Activated T-cell treated with anti-CD3 and anti-CD28 coated beads, Interleukin-2, amount 50 U/mL, for 48 hours (primary cell): Measurements from ENCODE around the gene SNTB2.

ENCODE experiments used
- DNase-seq, 2 experiments: peaks; one replicate each; pipeline ENCODE4 v3.0.0-alpha.2; 2020

Gene SNTB2

DNA sequence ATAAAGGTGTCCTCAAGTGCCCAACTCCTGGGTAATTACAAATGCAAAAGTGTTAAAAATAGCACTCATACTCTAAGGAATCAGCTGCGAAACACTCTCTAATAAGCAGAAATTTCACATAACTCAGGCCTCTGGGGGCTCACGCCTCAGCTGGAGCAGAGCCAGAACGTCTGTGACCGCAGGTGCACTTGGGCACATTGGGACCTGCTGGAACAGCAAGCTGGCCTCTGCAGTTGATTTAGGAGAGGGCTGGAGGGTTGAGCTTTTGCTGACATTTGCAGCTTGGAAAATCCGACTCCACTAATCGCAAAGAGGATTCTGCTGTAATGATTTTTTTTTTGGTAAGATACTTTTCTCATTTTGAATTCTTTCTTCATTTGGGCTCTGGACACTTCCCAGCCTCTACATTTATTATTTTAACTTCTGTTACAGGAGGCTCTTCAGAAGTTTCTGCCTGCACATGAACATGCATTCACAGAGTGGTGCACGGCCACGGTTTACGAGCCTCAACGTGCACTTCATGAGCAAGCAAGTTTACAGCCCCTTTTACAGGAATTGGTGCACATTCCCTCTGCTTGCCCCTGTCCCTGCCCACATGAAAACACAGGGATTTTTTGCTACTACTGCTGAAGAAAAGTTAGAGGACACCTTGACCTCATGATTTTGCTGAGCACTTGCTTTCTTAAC lies 4.1 kb upstream of the SNTB2 start:
- DNase-seq, result no peak

GRCh38 chr16:69187446-69188235 lies 677 bp downstream of the SNTB2 start:
- DNase-seq, result peak; percentile 65 to 71

DNA sequence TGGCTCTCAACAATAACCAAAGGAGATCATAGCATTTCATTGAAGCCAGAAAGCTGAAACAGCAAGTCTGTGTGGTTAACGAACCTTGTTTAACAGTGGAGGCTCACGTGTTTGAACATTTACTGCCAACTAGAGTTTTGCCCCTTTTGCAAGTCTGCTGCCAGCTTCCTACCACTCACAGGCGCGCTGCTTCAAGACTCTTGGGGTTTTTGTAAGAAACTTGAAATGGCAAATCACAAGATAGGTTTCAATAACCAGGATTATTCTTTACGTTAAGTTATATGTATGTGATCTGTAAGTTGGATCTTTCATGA lies 1.2 kb downstream of the SNTB2 start:
- no peak for DNase-seq

- no peak for DNase-seq
These were observed 1.8 kb downstream of the SNTB2 start for GRCh38 chr16:69188716-69189115.

DNA sequence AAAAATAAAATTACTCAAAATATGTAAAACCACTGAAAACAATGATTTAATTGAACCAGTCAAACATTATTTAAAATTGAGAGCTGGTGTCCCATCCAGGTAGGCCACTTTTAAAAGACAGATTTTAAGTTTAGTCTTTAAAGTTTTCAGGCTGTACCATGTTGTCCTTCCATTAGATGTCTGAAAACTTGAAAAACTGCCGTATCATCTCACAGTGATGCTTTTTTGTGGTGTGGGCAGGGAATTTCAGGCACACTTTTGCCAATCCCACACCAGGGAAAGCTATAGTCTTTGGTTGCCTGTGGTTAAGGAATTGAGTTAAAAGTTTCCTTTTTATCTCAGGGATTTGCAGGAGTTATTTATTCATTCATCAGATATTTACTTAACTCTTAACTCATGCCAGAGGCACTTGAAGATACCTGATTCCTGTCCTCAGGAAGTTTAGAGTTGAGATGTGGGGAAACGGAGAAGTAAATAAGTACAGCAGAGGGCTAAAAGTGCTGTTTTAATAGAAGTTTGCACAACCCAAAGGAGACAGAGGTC lies 3.2 kb downstream of the SNTB2 start:
- DNase-seq, result no peak

GRCh38 chr16:69190598-69190997 lies 3.6 kb downstream of the SNTB2 start:
- DNase-seq, result no peak

DNA sequence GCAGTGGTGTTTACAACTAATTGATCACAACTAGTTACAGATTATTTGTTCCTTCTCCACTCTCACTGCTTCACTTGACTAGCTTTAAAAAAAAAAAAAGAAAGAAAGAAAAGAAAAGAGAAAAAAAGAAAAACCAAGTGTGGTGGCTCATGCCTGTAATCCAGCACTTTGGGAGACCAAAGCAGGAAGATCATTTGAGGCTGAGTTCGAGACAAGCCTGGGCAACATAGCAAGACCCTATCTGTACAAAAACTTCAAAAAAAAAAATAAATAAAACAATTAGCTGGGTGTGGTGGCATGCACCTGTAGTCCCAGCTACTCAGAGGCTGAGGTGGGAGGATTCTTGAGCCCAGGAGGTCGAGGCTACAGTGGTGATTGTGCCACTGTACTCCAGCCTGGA lies 4.2 kb downstream of the SNTB2 start:
- DNase-seq, result no peak

GRCh38 chr16:69193855-69194254 lies 6.9 kb downstream of the SNTB2 start:
- no peak for DNase-seq

DNA sequence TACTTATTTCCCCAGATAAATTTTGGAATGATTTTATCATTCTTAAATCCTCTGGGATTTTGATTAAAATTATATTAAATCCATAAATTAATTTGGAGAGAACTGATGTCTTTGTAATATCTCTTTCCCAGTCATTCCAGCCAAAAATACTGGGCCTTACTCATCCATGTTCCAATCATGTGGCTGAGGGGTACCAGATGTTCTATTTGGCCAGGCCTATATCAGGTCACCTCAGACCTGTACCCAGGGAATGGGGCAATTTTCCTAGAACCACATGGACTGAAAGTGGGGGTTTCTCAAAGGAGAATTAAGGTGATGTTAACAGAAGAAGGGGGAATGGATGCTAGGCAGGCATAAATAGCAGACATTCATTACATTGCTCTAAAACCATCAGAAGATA lies 7.5 kb downstream of the SNTB2 start:
- DNase-seq, result no peak

- no peak for DNase-seq
These were observed 8.5 kb downstream of the SNTB2 start for GRCh38 chr16:69195369-69196029.

DNA sequence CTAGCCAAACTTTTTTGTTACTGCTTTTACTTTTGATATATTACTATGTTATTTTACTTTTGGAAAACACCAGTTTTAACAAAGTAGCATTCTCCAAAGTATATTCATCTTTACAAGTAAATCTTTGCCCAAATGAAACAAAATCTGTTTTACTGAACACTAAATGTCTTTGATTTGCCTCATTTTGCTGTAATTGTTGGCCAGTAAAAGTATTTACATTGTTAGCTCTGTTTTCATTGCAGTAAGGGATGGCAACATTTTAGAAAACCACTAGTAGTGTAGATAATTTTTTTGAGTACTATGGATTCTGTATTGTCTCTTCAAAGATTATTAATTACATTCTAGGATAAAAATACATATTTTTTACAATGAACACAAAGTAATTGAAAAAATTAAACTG lies 10.6 kb downstream of the SNTB2 start:
- no peak for DNase-seq

DNA sequence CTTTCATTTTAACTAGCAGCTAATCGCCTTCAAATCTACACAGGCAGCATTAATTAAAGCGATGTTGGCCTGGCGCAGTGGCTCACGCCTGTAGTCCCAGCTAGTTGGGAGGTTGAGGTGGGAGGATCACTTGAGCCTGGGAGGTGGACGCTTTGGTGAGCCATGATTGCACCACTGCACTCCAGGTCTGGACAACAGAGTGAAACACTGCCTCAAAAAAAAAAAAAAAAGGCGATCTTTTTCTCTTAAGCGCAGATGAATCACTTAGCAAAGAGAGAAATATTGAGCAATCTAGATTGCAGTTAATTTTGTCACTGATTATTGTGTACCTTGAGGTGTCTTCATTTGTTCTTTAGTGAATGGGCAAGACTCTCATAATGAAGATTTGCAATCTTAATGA lies 12.4 kb downstream of the SNTB2 start:
- DNase-seq, result no peak

DNA sequence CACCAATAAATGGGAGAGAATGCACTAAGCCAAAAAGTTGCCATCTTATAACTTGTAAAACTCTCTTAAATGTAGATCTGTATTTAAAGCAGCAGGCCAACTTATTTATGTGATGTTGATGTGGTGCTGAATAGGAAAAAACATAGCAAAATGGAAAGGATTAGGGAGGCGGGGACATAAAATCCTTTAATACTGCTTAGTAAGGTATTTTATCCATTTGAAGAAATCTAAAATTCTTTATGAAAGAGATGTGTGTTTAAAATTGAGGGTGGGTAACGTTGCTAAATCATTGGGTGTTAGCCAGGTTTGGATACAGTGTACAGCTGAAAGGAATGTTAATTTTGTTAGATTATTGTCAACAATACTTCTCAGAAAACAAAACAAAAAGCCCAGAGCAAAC lies 14.3 kb downstream of the SNTB2 start:
- no peak for DNase-seq

- no peak for DNase-seq
These were observed 14.8 kb downstream of the SNTB2 start for GRCh38 chr16:69201787-69202186.

GRCh38 chr16:69204172-69204571 lies 17.2 kb downstream of the SNTB2 start:
- DNase-seq, result no peak

GRCh38 chr16:69209735-69210134 lies 22.8 kb downstream of the SNTB2 start:
- no peak for DNase-seq

DNA sequence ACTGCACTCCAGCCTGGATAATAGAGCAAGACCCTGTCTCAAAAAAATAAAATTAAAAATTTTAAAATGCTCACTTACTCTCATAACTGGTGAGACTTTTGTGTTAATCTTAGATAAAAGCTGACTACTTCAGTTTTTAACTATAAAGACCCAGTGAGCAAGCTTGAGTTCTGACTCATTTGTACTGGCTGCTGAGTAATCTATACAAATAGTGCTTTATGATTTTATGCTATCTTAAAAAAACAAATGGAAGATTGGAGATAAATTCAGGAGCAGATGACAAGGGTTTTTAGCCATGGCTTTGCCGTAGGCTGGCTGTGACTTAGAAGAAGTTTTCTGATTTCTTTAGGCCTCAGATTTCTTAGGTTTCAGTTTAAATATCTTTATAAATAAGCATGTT lies 30.5 kb downstream of the SNTB2 start:
- no peak for DNase-seq

GRCh38 chr16:69219279-69219678 lies 32.3 kb downstream of the SNTB2 start:
- DNase-seq, result no peak

GRCh38 chr16:69223882-69224281 lies 36.9 kb downstream of the SNTB2 start:
- DNase-seq, result no peak

DNA sequence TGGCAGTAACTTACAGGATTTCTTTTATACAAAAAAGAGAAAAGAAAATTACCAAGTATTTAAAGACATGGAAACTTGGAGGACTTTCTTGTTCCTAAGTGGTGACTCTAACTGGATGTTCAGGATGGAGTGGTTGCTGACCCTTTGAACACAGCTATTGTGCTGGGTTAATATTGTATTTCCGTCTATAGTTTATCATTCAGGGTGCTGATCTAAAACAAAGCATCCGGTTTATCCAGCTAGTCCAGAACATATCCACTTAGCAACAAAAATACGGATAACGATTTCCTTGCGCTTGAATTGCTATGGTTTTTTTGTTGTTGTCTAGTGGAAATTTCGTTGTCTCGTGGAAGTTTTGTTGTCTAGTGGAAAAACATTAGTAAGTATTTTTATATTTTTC lies 38.2 kb downstream of the SNTB2 start:
- DNase-seq, result no peak

GRCh38 chr16:69233124-69233523 lies 46.2 kb downstream of the SNTB2 start:
- no peak for DNase-seq

DNA sequence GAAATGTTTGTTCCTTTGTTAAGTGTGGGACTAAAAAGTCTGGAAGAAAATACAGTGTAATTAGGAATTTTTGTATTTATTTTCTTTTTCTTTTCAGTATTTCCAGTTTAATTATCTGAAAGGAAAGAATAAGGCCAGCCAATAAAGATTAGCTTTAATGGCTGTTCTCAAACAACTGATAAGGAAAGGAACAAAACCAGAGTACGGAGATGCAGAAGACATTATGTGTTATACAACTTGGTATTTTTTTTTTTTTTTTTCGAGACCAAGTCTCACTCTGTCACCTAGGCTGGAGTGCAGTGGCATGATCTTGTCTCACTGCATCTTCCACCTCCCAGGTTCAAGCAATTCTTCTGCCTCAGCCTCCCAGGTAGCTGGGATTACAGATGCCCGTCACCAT lies 47.5 kb downstream of the SNTB2 start:
- no peak for DNase-seq

- DNase-seq, result no peak
These were observed 49.4 kb downstream of the SNTB2 start for GRCh38 chr16:69236319-69236718.

- DNase-seq, result no peak
These were observed 50.3 kb downstream of the SNTB2 start for GRCh38 chr16:69237296-69237695.
